Activated B cell treated with CpG ODN at 0.5 μM for 24 hours (primary cell): Measurements from ENCODE around the gene KRT5. TPM values are rescaled to one million over a fixed set of nuclear protein-coding genes. Genes with fewer than 3 reads are reported as not detected.

Source experiments
- ATAC-seq: fragments of 200-7000 bp; cut with Tn5 transposase; one replicate; pipeline ENCODE4 v1.10.0; 2021; ENCODE audit warnings: low read depth, mild to moderate bottlenecking, moderate library complexity
- CTCF ChIA-PET: fragments of 350-600 bp; sonication (Branson Sonifier 250); formaldehyde crosslinking; loops from one replicate; lab custom pipeline; 2021; ENCODE audit warnings: antibody characterized with exemption; lab: Charles Lee
- POLR2A ChIA-PET: fragments of 350-600 bp; sonication (Branson Sonifier 250); formaldehyde crosslinking; loops from one replicate; lab custom pipeline; 2021; ENCODE audit warnings: antibody characterized with exemption; lab: Charles Lee
- DNase-seq: peaks from one replicate; pipeline ENCODE4 v3.0.0; 2022
- H3K27ac Mint-ChIP-seq: one replicate; pipeline ENCODE4 v1.8.0; 2020; ENCODE audit warnings: mixed read lengths
- H3K27me3 Mint-ChIP-seq: one replicate; pipeline ENCODE4 v1.8.0; 2021; ENCODE audit warnings: mixed read lengths
- H3K36me3 Mint-ChIP-seq: one replicate; pipeline ENCODE4 v1.8.0; 2021; ENCODE audit warnings: low read depth, mixed read lengths
- H3K4me1 Mint-ChIP-seq: one replicate; pipeline ENCODE4 v1.8.0; 2021; ENCODE audit warnings: mixed read lengths
- H3K4me3 Mint-ChIP-seq: one replicate; pipeline ENCODE4 v1.8.0; 2020; ENCODE audit warnings: mild to moderate bottlenecking, mixed read lengths
- H3K9me3 Mint-ChIP-seq: one replicate; pipeline ENCODE4 v1.8.0; 2020; ENCODE audit warnings: mixed read lengths
- intact Hi-C: fragments of 100-400 bp; cut with micrococcal nuclease; formaldehyde crosslinking; loops from one replicate; pipeline ENCODE4 v1.15.1; 2024
- total RNA-seq: library from RNA; stranded (reverse); gene quantifications from 2 replicates; pipeline ENCODE4 v1.2.3, GENCODE V29; 2022
- TF ChIP-seq, protein P1 (sequence below): fragments of 200-600 bp; IDR thresholded peaks from one replicate; pipeline ENCODE4 v1.8.0; 2022; ENCODE audit warnings: antibody characterized with exemption, mild to moderate bottlenecking

KRT5 gene
- total RNA-seq, 1 donor from 2014 or later: not detected

GRCh38 chr12:52498946-52499345 lies 21.2 kb downstream of the KRT5 start:
- ChIA-PET CTCF (no interaction called here), POLR2A (no interaction called here)
- H3K36me3 Mint-ChIP-seq: no peaks in the 10 kb centered on the region
- H3K9me3 Mint-ChIP-seq: peaks cover 2% of the 10 kb centered on the region
- peaks cover 2% of the 10 kb centered on the region for H3K4me1 Mint-ChIP-seq
- TF ChIP-seq, protein P1, sequence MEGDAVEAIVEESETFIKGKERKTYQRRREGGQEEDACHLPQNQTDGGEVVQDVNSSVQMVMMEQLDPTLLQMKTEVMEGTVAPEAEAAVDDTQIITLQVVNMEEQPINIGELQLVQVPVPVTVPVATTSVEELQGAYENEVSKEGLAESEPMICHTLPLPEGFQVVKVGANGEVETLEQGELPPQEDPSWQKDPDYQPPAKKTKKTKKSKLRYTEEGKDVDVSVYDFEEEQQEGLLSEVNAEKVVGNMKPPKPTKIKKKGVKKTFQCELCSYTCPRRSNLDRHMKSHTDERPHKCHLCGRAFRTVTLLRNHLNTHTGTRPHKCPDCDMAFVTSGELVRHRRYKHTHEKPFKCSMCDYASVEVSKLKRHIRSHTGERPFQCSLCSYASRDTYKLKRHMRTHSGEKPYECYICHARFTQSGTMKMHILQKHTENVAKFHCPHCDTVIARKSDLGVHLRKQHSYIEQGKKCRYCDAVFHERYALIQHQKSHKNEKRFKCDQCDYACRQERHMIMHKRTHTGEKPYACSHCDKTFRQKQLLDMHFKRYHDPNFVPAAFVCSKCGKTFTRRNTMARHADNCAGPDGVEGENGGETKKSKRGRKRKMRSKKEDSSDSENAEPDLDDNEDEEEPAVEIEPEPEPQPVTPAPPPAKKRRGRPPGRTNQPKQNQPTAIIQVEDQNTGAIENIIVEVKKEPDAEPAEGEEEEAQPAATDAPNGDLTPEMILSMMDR: no peak
- ATAC-seq (no peak), DNase-seq (no peak)
- intact Hi-C loops: no loop called here
- H3K4me3 Mint-ChIP-seq: no peak overlapping the region
- H3K27me3 Mint-ChIP-seq: peaks cover 8% of the 10 kb centered on the region
- H3K27ac Mint-ChIP-seq: no peak overlapping the region

GRCh38 chr12:52497975-52498374 lies 22.2 kb downstream of the KRT5 start:
- peaks cover 12% of the 10 kb centered on the region for H3K27me3 Mint-ChIP-seq
- ChIA-PET POLR2A (no interaction called here), CTCF (no interaction called here)

GRCh38 chr12:52496590-52497071 lies 23.6 kb downstream of the KRT5 start:
- H3K27me3 Mint-ChIP-seq: peaks cover 10% of the 10 kb centered on the region
- peaks cover 2% of the 10 kb centered on the region for H3K9me3 Mint-ChIP-seq
- ChIA-PET CTCF (no interaction called here), POLR2A (no interaction called here)
- TF ChIP-seq, protein P1: no peak
- ATAC-seq (no peak), DNase-seq (no peak)
- H3K27ac Mint-ChIP-seq: no peak overlapping the region
- H3K4me1 Mint-ChIP-seq: peaks cover 2% of the 10 kb centered on the region
- H3K36me3 Mint-ChIP-seq: no peaks in the 10 kb centered on the region
- H3K4me3 Mint-ChIP-seq: no peak overlapping the region
- intact Hi-C loops: no loop called here

More at GRCh38 chr12:52497975-52498374, 22.2 kb downstream of the KRT5 start:
- H3K4me3 Mint-ChIP-seq: no peak overlapping the region
- ATAC-seq: no peak
- intact Hi-C loops: no loop called here
- peaks cover 2% of the 10 kb centered on the region for H3K4me1 Mint-ChIP-seq
- no peak overlapping the region for H3K27ac Mint-ChIP-seq
- DNase-seq: no peak
- no peaks in the 10 kb centered on the region for H3K36me3 Mint-ChIP-seq
- H3K9me3 Mint-ChIP-seq: peaks cover 2% of the 10 kb centered on the region
- TF ChIP-seq, protein P1: no peak

GRCh38 chr12:52496054-52496453 lies 24.1 kb downstream of the KRT5 start:
- H3K27ac Mint-ChIP-seq: no peak overlapping the region
- CTCF ChIA-PET: no interaction called here

GRCh38 chr12:52495389-52495788 lies 24.8 kb downstream of the KRT5 start:
- CTCF ChIA-PET: no interaction called here
- DNase-seq: no peak
- no peak overlapping the region for H3K4me3 Mint-ChIP-seq

More at GRCh38 chr12:52496054-52496453, 24.1 kb downstream of the KRT5 start:
- no peak for DNase-seq
- H3K36me3 Mint-ChIP-seq: no peaks in the 10 kb centered on the region
- peaks cover 2% of the 10 kb centered on the region for H3K4me1 Mint-ChIP-seq
- POLR2A ChIA-PET: no interaction called here
- H3K4me3 Mint-ChIP-seq: no peak overlapping the region
- H3K9me3 Mint-ChIP-seq: peaks cover 2% of the 10 kb centered on the region
- H3K27me3 Mint-ChIP-seq: peaks cover 13% of the 10 kb centered on the region
- intact Hi-C loops: no loop called here
- ATAC-seq: no peak
- TF ChIP-seq, protein P1: no peak

More at GRCh38 chr12:52495389-52495788, 24.8 kb downstream of the KRT5 start:
- TF ChIP-seq, protein P1: no peak
- peaks cover 2% of the 10 kb centered on the region for H3K4me1 Mint-ChIP-seq
- H3K27ac Mint-ChIP-seq: no peak overlapping the region
- H3K27me3 Mint-ChIP-seq: peaks cover 14% of the 10 kb centered on the region
- intact Hi-C loops: no loop called here
- no peak for ATAC-seq
- no peaks in the 10 kb centered on the region for H3K36me3 Mint-ChIP-seq
- POLR2A ChIA-PET: no interaction called here
- no peaks in the 10 kb centered on the region for H3K9me3 Mint-ChIP-seq
